HG03066 (cell line): Measurements from ENCODE around the gene FMO4.
"Not testable (repeated sequence)": the region's sequence is repeated elsewhere in the genome, so short reads cannot be mapped to it uniquely, and the experiment has no call there.

Experiments
- ATAC-seq: cut with Tn5 transposase; IDR thresholded peaks from one replicate; pipeline ENCODE4 v1.9.1; 2021; ENCODE audit warnings: low read depth; ENCODE audit not compliant: unreplicated experiment

FMO4 gene

GRCh38 chr1:171373357-171374122 lies 59.6 kb downstream of the FMO4 start:
- not testable (repeated sequence) for ATAC-seq

- no peak for ATAC-seq
These were observed 65.9 kb downstream of the FMO4 start for GRCh38 chr1:171379846-171380245.

GRCh38 chr1:171381866-171382210 lies 67.9 kb downstream of the FMO4 start:
- ATAC-seq: no peak

GRCh38 chr1:171384496-171384895 lies 70.5 kb downstream of the FMO4 start:
- no peak for ATAC-seq

- ATAC-seq: no peak
These were observed 75.2 kb downstream of the FMO4 start for GRCh38 chr1:171389171-171389570.

GRCh38 chr1:171390740-171391139 lies 76.8 kb downstream of the FMO4 start:
- not testable (repeated sequence) for ATAC-seq
